Iris pigment epithelial cell (primary cell): ENCODE data around the gene TMEM80.
"Not testable (repeated sequence)": the region's sequence is repeated elsewhere in the genome, so short reads cannot be mapped to it uniquely, and the experiment has no call there.

ENCODE experiments used
- DNase-seq: peaks from one replicate; pipeline ENCODE4 v3.0.0-alpha.2; 2011; ENCODE audit warnings: low read depth

Gene TMEM80

GRCh38 chr11:721247-721740, 25.7 kb downstream of the TMEM80 start:
- no peak for DNase-seq

GRCh38 chr11:721741-722345, 26.2 kb downstream of the TMEM80 start:
- no peak for DNase-seq

GRCh38 chr11:722346-722811, 26.8 kb downstream of the TMEM80 start:
- DNase-seq = no peak

- peak; percentile 55 for DNase-seq
Observed at GRCh38 chr11:723120-723883, 27.7 kb downstream of the TMEM80 start.

- DNase-seq = no peak
Observed at GRCh38 chr11:724049-724777, 28.6 kb downstream of the TMEM80 start.

GRCh38 chr11:724778-725386, 29.3 kb downstream of the TMEM80 start:
- no peak for DNase-seq

- DNase-seq = no peak
Observed at GRCh38 chr11:725624-726202, 30.1 kb downstream of the TMEM80 start.

- peak; percentile 39 for DNase-seq
Observed at GRCh38 chr11:726278-727220, 30.9 kb downstream of the TMEM80 start.

- no peak for DNase-seq
Observed at GRCh38 chr11:727281-727701, 31.7 kb downstream of the TMEM80 start.

GRCh38 chr11:727859-728748, 32.5 kb downstream of the TMEM80 start:
- DNase-seq = peak; percentile 65

- DNase-seq = no peak
Observed at GRCh38 chr11:728901-729491, 33.4 kb downstream of the TMEM80 start.

- DNase-seq = no peak
Observed at GRCh38 chr11:729492-730074, 34.0 kb downstream of the TMEM80 start.

- DNase-seq = no peak
Observed at GRCh38 chr11:733072-733471, 37.5 kb downstream of the TMEM80 start.

GRCh38 chr11:734541-734940, 38.9 kb downstream of the TMEM80 start:
- DNase-seq = not testable (repeated sequence)

- DNase-seq = no peak
Observed at GRCh38 chr11:737366-737765, 41.8 kb downstream of the TMEM80 start.

- not testable (repeated sequence) for DNase-seq
Observed at GRCh38 chr11:737899-738298, 42.3 kb downstream of the TMEM80 start.

- no peak for DNase-seq
Observed at GRCh38 chr11:742156-742546, 46.5 kb downstream of the TMEM80 start.

- DNase-seq = no peak
Observed at GRCh38 chr11:742571-743201, 47.1 kb downstream of the TMEM80 start.
